RWPE2 (cell line): ENCODE measurements around the gene HIVEP1.

Experiments used
- ATAC-seq: fragments of 200-7000 bp; cut with Tn5 transposase; 3 replicates; pipeline ENCODE4 v1.9.1; 2021; ENCODE audit warnings: low read depth
- DNase-seq: peaks from one replicate; pipeline ENCODE4 v3.0.0-alpha.2; 2020; ENCODE audit warnings: low spot score
- H3K27ac ChIP-seq: fragments of 450-650 bp; 2 replicates; pipeline ENCODE4 v1.5.1; 2017; ENCODE audit warnings: mild to moderate bottlenecking; ENCODE audit not compliant: poor library complexity, severe bottlenecking
- H3K27me3 ChIP-seq: fragments of 250-450 bp; sonication (Bioruptor Pico); 2 replicates; pipeline ENCODE4 v1.5.1; 2021; ENCODE audit warnings: mild to moderate bottlenecking, moderate library complexity; ENCODE audit not compliant: insufficient read depth, poor library complexity, severe bottlenecking
- H3K36me3 ChIP-seq: fragments of 250-450 bp; sonication (Bioruptor Pico); 2 replicates; pipeline ENCODE4 v1.5.1; 2020; ENCODE audit warnings: low read depth, mild to moderate bottlenecking, moderate library complexity
- H3K4me1 ChIP-seq: fragments of 250-450 bp; sonication (Bioruptor Pico); 2 replicates; pipeline ENCODE4 v1.5.1; 2021; ENCODE audit warnings: mild to moderate bottlenecking, moderate library complexity; ENCODE audit not compliant: insufficient read depth, poor library complexity, severe bottlenecking
- H3K4me3 ChIP-seq: fragments of 250-450 bp; sonication (Bioruptor Pico); 2 replicates; pipeline ENCODE4 v1.5.1; 2021; ENCODE audit warnings: mild to moderate bottlenecking, moderate library complexity; ENCODE audit not compliant: severe bottlenecking
- H3K9me3 ChIP-seq: fragments of 250-450 bp; sonication (Bioruptor Pico); 2 replicates; pipeline ENCODE4 v1.5.1; 2021; ENCODE audit warnings: mild to moderate bottlenecking, moderate library complexity; ENCODE audit not compliant: severe bottlenecking
- CTCF ChIP-seq: fragments of 450-650 bp; IDR thresholded peaks from one replicate; pipeline ENCODE4 v1.5.1; 2017; ENCODE audit warnings: mild to moderate bottlenecking, moderate library complexity; ENCODE audit not compliant: poor library complexity, severe bottlenecking

Gene HIVEP1

DNA sequence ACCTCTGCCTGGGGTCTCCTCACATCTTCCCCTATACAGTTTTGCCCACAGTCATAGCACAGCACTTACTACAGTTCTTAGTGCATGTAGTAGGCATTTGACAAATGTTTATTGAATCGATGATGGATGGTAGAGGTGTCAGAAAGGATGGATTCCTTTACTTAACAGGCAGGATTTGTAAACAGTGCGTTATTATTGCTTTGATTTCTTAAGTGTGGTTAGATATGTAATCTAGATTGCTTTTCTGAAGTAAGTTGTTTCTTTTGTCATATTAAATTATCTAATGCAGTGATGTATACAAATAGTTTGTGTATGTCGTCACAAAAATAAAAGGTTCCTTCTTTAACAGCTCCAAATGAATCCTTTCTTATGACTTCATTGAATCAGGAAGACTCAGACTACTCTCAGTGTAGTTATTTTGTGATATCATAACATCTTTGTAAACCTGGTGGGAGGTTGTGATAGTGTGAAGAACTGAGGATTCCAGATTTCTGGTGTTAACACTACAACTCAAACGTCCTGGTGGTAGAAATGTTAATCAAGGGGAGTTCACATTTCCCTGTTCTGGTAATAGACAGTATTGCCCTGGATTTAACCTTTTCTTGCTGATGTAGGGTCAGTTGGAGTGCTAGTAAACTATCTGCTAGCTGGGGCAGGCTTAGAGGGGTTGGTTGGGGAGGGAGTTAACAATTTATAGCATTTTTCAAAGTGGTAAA, 87.7 kb downstream of the HIVEP1 start:
- H3K4me3 ChIP-seq = no peak overlapping the region
- ATAC-seq (no peak), DNase-seq (no peak)
- H3K27ac ChIP-seq = no peak overlapping the region
- peaks cover 17% of the 10 kb centered on the region for H3K4me1 ChIP-seq
- TF ChIP-seq CTCF = no peak
- peaks cover 3% of the 10 kb centered on the region for H3K9me3 ChIP-seq
- H3K36me3 ChIP-seq = peaks cover 3% of the 10 kb centered on the region; the same call in 1 of the 2 replicates
- no peaks in the 10 kb centered on the region for H3K27me3 ChIP-seq

- peaks cover 17% of the 10 kb centered on the region for H3K4me1 ChIP-seq
- ATAC-seq = no peak
- no peaks in the 10 kb centered on the region for H3K27me3 ChIP-seq
- DNase-seq = no peak
- no peak overlapping the region for H3K4me3 ChIP-seq
- H3K36me3 ChIP-seq = peaks cover 3% of the 10 kb centered on the region; the same call in 1 of the 2 replicates
- TF ChIP-seq CTCF = no peak
- no peak overlapping the region for H3K27ac ChIP-seq
- H3K9me3 ChIP-seq = peaks cover 3% of the 10 kb centered on the region
These were observed 88.9 kb downstream of the HIVEP1 start for GRCh38 chr6:12101048-12101447.

GRCh38 chr6:12101653-12102312, 89.7 kb downstream of the HIVEP1 start:
- no peaks in the 10 kb centered on the region for H3K27me3 ChIP-seq
- TF ChIP-seq CTCF = no peak
- peaks cover 15% of the 10 kb centered on the region for H3K4me1 ChIP-seq
- H3K36me3 ChIP-seq = peaks cover 3% of the 10 kb centered on the region; the same call in 1 of the 2 replicates
- no peak overlapping the region for H3K27ac ChIP-seq
- H3K4me3 ChIP-seq = no peak overlapping the region
- ATAC-seq (no peak), DNase-seq (no peak)
- H3K9me3 ChIP-seq = peaks cover 3% of the 10 kb centered on the region

- Histone ChIP-seq H3K36me3 (peaks cover 3% of the 10 kb centered on the region; the same call in 1 of the 2 replicates), H3K4me3 (no peak overlapping the region), H3K4me1 (peaks cover 9% of the 10 kb centered on the region), H3K9me3 (peaks cover 3% of the 10 kb centered on the region), H3K27ac (no peak overlapping the region), H3K27me3 (no peaks in the 10 kb centered on the region)
- DNase-seq (no peak), ATAC-seq (no peak)
- TF ChIP-seq CTCF = no peak
These were observed 90.2 kb downstream of the HIVEP1 start for GRCh38 chr6:12102350-12102749.

GRCh38 chr6:12103158-12103557, 91.0 kb downstream of the HIVEP1 start:
- no peak overlapping the region for H3K4me3 ChIP-seq
- H3K36me3 ChIP-seq = peaks cover 3% of the 10 kb centered on the region; the same call in 1 of the 2 replicates
- H3K27me3 ChIP-seq = no peaks in the 10 kb centered on the region
- ATAC-seq = no peak
- peaks cover under 1% of the 10 kb centered on the region for H3K4me1 ChIP-seq
- no peak overlapping the region for H3K27ac ChIP-seq
- no peak for TF ChIP-seq CTCF
- H3K9me3 ChIP-seq = peaks cover 3% of the 10 kb centered on the region
- DNase-seq = no peak
